OCI-LY7 (cell line): ENCODE data around the gene SHPK.

Experiments
- EZH2phosphoT487 ChIP-seq: fragments of 200-600 bp; sonication (generic); IDR thresholded peaks from 2 replicates; pipeline ENCODE4 v1.6.1; 2018; ENCODE audit warnings: low read depth, borderline replicate concordance, mild to moderate bottlenecking, mixed run types, antibody characterized with exemption, low read length, moderate library complexity, mixed read lengths
- TF ChIP-seq, protein P1 (sequence below): fragments of 200-600 bp; sonication (generic); conservative IDR thresholded peaks from 2 replicates; pipeline ENCODE4 v1.5.1; 2014; ENCODE audit warnings: mild to moderate bottlenecking, antibody characterized with exemption, low read length, moderate library complexity, mixed read lengths

DNA sequence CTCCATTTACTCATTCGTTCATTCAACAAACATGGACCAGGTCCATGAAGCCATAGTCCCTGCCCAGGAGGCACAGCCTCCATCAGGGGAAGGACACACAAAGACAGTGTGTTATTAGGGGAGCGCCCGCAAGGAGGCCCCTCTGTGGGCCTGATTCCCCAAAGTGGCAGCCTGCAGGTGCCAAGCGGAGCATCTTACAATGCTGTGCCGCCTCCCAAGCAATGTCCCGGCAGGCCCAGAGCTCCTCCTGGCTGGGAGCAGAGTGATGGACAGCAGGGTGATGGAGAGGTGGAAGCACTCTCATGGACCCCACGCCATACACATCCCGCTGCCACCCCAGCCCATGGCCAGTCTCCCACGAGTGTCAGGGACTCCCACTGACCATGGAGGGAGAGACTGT lies 52.6 kb downstream of the SHPK start:
- TF ChIP-seq, protein P1, sequence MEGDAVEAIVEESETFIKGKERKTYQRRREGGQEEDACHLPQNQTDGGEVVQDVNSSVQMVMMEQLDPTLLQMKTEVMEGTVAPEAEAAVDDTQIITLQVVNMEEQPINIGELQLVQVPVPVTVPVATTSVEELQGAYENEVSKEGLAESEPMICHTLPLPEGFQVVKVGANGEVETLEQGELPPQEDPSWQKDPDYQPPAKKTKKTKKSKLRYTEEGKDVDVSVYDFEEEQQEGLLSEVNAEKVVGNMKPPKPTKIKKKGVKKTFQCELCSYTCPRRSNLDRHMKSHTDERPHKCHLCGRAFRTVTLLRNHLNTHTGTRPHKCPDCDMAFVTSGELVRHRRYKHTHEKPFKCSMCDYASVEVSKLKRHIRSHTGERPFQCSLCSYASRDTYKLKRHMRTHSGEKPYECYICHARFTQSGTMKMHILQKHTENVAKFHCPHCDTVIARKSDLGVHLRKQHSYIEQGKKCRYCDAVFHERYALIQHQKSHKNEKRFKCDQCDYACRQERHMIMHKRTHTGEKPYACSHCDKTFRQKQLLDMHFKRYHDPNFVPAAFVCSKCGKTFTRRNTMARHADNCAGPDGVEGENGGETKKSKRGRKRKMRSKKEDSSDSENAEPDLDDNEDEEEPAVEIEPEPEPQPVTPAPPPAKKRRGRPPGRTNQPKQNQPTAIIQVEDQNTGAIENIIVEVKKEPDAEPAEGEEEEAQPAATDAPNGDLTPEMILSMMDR: no peak
- TF ChIP-seq EZH2phosphoT487: no peak
